LHCN-M2 (cell line): ENCODE measurements around the gene RAD51B. TPM values are rescaled to one million over a fixed set of nuclear protein-coding genes. Genes with fewer than 3 reads are reported as not detected.
"Not testable (repeated sequence)": the region's sequence is repeated elsewhere in the genome, so short reads cannot be mapped to it uniquely, and the experiment has no call there.

Experiments
- DNase-seq: peaks from one replicate; pipeline ENCODE4 v3.0.0-alpha.2; 2012; ENCODE audit warnings: low read depth
- total RNA-seq: library from RNA; depleted of rRNA; stranded (reverse); fragments of >200 nt; gene quantifications from 2 replicates; pipeline ENCODE4 v1.2.3, GENCODE V29; 2014

RAD51B gene
- total RNA-seq, 1 experiment from 2014 or later, result 14.5 TPM

DNA sequence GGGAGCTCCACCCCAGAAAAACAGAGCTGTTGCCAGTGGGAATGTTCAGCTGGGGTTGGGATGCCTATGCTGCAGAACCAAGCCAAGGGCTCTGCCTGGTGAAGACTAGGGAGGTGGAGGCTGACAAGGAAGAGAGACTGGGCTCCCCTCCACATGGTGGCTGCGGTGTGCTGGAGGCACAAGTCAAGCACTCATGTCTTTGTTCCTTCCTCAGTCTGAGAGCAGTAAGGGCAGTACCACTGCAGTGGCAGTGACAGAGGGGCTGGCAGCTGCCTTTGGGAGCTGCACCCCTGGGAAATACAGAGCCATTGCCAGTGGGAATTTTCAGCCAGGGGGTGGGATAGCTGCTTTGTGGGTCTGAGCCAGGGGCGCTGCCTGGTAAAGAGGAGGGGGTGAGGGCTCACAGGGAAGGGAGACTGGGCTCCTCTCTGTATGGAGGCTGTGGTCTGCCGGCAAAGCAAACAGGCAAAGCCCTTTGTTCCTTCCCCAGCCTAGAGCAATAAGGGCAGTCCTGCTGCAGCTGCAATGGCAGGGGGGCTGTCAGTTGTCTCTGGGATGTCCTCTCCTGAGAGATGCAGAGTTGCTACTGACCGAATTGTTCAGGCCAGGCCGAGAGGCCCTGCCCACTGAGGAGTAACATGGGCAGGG, 255.9 kb downstream of the RAD51B start:
- no peak for DNase-seq

DNA sequence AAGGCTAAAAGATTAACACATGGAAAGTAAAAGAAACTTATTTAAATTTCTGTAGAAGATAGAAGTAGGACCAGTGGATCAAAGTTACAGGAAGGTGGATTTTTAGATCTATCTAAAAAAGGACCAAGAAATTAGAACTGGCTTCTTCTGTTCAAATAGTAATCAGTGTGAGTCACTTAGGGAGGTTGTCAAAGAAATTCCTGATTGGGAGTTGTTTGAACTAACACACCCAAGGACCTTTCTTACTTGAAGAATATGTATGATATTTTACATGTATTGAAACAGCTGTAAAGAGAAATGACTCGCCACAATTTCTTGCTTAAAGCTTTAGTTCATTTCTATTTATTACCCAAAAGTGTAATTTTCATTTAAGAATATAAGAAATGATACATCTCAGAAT, 256.9 kb downstream of the RAD51B start:
- DNase-seq, result peak; percentile 26

DNA sequence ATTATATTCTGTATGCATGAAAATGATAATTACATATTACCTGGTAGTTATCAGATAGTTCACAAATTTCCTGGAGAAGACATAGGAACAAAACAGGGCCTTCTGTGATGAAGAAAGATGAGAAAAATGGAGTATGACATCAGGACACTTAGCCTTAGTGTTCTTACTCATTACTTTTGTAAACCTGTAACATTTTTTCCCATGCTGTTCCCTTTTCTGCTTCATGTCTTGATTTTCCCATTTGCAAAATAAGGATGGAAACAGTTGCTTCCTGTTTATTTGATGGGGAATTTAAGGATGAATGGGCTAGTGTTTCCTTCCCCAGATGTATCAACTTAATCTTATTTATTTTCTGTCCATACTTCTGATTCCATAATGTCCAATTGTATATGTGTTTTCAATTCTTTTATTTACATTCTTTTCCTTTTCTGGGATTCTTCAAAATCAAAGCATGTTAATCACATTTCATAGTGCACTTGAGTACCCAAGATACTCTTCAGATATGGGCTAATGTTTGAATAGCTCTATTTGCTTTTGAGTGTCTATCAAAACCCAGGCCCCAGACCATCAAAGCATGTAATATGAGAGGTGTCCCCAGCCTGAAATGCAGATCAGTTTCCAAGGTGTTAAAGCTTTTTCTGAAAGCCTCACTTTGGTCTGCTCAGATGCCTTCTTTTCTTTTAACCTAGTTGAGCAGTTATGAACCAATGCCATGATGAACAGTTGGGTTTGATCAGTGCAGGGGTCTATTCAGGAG, 260.5 kb downstream of the RAD51B start:
- no peak for DNase-seq

DNA sequence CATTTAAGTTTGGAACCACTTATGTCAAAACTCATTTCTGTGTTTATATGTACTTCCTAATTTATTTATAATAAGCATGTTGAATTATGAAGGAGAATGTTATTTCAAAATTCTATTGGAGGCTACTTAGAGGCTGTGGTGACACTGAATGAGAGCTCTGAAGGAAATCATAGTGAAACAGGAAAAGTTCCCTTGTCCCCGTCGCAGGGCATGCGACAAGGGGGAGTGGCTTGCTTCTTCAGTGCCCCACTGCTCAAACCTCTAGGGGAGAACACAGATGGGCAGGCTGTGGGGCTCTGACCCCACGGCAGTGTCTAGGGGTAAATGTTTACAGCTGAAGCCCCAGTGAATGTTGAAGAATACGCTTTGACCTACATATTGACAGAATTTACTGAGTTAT, 261.9 kb downstream of the RAD51B start:
- no peak for DNase-seq

DNA sequence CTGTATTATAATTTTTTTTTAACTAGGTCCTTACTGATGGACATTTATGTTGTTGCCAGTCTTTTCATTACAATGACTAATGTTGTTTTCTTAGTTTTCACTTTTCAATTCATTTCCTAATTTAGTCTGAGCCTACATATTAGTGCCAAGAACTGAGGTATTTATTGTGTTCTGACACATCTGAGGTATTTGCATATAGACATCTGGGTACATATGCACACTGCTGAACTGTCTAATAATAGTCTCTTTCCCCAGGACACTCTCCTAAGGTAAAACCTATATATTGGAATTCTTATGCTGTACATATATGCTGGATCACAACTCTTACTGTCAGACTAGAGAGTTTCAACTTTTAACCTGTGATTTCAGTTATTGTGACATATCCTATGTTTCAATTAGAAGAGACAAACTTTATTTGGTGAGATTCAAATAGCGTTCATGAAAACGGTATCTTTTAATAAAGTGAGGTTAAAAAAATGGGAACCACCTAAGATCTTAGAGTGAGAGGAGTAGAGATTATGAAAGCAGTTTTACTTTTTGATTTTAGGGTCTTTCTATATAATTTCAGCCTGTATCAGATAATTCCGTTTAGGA, 263.2 kb downstream of the RAD51B start:
- no peak for DNase-seq

DNA sequence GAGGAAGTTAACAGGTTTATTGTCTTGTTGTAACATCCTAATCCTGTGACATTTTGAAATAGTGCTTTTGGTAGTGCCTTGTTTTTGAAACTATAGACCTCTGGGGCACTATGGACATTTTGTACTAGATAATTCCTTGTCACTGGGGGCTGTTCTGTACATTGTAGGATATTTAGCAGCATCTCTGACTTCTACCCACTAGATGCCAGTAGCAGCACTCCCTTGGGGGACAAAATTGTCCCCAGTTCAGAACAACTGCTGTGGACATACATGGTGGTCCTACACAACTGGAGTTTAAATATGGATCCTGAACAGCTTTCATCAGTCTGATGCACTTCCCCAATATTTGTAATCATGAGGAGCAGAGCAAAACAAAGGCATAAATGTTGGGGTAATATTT, 264.7 kb downstream of the RAD51B start:
- no peak for DNase-seq

DNA sequence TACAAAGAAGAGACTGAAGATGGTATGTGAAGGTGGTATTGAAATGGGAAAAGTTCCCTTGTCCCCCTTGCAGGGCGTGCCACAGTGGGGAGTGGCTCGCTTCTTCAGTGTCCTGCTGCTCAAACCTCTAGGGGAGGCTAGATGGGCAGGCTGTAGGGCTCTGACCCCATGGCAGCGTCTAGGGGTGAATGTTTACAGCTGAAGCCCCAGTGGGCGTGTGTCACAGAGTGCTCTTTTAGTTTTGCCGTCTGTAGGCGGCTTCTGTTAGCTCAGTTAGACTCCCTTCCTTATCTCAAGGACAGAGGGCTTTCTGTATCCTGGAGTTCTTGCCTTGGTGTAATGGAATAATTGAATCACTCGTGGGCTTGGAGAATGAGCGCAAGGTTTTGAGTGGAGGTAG, 266.2 kb downstream of the RAD51B start:
- no peak for DNase-seq

DNA sequence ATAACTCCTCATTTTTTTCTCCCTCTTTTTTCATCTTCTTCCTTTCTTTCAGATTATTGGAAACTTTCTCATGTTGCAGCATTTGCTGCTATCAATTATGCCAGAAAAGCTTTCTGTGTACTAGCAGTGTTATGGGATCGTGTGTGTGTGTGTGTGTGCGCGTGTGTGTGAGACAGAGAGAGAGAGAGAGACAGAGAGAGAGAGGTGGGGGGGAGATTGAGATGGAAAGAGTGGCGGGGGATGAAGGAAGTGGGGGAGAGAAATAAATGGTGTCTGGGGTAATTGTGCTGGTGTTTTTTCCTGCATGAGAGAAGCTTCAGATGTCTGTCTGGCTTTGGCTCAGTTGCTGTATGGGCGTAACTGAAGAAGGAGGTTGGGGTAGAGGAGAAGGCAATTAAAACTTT, 268.9 kb downstream of the RAD51B start:
- peak; percentile 81 for DNase-seq

DNA sequence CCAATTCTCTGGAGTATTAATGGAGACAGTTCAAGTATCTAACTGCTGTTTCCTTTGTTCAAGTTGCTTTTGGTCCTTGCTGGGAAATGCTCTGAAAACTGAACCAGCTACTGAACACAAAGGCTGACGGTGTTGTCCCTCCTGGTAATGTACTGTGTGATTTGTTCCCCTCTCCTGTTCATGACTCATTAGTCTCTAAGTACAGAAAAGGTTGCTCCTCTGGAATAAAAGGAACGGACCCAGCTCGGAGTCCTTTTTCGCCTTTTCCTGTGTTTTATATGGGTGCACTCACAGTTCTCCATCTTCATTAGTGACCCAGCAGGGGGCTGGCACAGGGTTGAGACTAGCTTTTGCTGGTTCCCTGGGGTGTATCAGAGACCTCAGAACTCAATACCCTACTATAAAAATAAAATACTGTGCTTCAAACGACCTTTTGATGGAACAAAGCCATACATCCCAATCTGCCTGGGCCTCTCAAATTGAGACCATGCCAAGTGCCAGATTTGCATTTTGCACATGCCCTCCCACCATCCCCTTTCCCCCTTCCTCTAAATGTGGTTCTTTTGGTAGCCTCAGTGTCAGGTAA, 269.7 kb downstream of the RAD51B start:
- peak; percentile 90 for DNase-seq

DNA sequence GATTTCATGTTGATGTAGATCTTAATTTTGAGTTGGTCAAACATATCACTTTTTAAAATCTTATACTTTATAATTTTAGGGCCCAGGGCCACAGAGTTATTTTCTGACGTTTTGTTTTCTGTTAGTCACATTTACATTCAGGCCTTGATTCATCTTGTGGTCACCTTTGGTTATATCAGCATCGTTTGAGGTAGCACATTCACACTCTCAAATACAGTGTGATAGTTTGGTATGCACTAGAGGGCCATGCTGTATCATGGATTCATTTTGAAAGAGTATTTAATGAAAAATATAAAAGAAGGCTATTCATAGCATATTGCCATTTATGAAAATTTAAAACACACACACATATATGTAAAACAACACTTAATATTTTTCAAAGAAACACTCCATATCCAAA, 274.6 kb downstream of the RAD51B start:
- peak; percentile 75 for DNase-seq

DNA sequence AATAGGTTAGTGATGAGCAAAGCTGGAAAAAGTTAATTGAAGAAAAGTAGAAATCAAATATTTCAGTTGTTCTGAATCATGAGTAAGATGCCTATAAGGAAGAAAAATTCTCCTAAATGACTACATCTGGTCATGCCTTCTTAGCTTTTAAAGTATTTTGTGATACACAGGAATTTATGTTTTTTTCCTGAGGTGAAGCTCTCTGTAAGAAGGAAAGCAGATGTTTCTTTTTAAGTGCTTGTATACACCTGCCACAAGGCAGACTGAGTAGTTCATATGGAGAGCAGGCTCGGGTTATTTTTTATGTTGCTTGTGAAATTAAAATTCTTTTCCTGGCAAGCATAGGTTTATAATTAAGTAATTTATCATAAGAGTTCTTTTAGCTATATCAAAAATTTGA, 275.2 kb downstream of the RAD51B start:
- no peak for DNase-seq

DNA sequence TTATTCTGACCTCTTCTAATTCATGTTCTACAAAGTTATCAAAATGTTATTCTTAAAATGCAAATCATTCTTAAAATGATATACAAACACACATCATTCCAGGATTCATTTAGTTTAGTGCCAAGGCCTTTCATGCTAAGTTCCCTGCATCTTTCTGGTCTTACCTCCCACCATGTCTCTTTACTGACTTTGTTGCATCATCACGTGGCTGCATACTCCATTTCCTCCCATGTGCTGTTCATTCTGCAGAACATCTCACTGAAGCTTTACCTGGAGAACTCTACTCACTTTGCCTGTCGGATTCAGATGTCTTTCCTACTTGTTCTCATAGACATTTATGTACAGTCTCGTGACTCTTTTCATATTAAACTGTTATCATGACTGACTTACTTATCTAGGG, 278.1 kb downstream of the RAD51B start:
- no peak for DNase-seq

DNA sequence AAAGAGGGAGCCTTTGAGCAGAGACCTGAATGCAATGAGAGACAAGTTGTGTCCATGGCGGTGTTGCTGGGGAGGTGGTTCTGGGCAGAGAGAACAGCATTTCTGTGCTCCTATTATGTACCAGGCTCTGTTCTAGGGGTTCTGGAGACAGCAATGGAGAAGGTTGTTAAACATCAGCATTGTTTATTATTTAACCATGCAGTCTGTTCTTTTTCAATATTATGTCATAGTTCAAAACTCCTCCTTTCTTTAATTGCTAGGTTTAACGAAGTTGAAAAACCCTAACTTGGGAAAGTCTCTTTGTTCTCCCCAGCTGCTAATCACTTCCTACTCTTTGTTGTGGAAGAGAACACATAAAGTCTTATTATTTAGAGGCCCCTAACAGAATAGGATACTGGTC, 279.3 kb downstream of the RAD51B start:
- DNase-seq, result no peak

DNA sequence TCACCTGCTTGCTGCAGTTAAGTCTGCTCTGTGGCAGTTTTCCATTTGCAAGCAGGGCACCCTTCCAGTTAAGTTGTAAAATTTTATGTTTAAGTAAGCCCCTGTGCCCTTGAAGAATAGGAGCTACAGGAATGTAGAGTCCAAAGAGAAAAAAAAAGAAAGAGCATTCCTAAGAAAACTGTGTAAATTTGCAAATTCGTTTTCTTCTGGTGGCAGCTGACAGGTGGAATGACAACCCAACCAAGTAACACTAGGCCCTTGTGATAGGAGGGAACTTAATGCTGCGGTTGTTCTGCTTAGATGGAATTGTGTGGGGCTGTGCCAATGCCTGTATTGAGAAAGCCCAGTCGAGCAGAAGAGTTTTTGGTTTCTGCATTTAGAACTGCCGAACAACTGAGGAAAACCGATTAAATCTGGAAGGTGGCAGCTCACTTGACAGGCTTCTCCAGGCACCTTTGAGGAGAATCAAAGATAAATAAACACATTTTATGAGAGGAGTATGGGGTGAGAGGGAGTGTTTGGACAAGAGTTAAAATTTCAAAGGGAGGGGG, 280.0 kb downstream of the RAD51B start:
- no peak for DNase-seq

DNA sequence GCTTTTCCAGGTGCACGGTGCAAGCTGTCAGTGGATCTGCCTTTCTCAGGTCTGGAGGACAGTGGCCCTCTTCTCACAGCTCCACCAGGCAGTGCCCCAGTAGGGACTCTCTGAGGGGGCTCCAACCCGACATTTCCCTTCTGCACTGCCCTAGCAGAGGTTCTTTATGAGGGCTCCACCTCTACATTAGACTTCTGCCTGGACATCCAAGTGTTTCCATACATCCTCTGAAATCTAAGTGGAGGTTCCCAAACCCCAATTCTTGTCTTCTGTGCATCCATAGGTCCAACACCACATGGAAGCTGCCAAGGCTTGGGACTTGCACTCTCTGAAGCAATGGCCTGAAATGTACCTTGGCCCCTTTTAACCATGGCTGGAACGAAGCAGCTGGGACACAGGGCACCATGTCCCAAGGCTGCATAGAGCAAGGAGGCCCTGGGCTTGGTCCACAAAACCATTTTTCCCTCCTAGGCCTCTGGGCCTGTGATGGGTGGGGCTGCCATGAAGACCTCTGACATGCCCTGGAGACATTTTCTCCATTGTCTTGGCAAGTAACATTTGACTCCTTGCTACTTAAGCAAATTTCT, 282.2 kb downstream of the RAD51B start:
- not testable (repeated sequence) for DNase-seq

DNA sequence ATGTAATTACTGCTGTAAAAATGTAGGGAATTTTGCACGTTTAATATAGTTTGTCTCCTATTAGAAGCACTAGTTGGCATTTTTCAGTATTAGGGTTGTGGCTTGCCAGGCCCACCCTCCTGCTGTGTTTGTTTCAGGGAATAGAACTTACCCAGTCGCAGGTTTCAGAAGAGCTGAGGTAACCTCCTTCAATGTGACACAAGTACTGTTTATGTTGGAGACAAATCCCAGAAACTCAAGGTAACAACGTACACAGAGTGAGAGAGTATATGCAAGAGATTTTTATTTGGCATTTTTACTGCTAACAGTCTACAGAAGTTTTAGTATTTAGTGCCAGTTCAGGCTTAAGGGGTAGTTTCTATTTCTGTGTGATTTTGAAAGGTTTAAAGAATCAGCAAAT, 284.3 kb downstream of the RAD51B start:
- no peak for DNase-seq

DNA sequence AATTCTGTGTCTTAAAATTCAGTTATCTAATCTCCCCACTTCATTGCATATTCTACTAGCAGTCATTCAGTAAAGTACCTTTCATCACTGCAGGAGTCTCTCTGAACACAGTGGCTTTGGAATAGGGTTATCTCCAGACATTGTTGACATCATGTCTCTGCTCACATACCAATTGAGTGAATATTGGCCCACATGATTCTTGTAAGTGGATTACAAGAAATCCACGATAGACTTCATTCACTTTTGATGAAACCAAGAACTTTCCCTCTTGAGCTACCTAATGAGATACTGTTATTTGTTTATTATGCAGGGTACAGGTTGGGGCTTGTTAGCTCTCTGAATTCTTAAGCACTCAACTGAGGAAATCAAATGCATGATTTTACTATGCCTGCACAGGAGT, 284.9 kb downstream of the RAD51B start:
- DNase-seq, result peak; percentile 67

DNA sequence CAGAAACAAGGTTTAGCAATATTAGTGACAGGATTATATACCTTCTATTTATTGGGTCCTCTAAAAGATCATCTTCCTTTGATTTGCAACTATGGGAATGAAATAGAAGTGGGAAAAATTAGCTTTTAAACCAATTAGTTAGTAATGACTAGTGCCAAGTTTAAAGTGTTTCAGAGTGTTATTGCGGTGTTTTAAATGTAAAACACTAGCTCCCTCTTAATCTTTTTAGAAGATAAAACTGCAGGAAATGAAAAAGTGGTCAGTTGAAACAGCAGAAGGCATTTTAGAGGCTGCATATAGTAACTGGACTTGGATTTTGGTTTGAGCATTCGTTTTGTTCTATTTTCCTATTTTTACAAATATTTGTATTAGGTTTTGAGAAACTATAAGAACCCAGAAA, 286.2 kb downstream of the RAD51B start:
- no peak for DNase-seq

DNA sequence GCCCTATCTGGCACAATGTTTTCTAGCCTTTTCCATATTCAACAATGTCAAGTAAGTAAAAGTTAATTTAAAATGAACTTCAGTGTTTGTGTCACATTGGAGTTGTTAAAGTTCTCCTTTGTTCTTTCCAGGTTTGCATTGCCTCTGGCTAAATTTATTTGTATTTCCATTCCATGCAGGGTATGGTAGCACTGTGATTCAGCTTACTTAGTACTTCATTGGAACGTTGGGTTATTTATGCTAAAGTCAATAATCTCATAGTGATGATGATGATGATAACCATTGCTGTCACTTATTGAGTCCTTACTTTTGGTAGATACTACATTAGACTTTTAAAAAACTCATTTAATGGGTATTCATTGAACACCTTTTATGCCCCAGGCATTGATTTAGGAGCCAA, 286.9 kb downstream of the RAD51B start:
- no peak for DNase-seq

DNA sequence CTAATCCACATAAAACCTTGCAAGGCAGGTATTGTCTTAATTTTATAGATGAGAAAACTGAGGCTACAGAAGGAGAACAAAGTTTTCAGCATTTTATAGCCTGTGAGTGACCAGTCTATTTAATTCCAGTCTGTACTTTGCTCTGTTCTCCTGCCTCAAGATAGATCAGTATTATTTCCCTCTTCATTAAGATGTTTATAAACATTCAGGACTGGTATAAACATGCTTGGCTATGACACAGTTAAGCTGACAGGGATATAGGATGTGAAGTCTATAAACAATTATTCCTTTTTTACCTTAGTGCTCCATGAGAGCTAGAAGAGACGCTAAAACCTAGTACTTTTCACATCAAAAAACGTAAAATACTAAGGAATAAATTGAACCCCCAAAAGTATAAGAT, 287.3 kb downstream of the RAD51B start:
- no peak for DNase-seq

DNA sequence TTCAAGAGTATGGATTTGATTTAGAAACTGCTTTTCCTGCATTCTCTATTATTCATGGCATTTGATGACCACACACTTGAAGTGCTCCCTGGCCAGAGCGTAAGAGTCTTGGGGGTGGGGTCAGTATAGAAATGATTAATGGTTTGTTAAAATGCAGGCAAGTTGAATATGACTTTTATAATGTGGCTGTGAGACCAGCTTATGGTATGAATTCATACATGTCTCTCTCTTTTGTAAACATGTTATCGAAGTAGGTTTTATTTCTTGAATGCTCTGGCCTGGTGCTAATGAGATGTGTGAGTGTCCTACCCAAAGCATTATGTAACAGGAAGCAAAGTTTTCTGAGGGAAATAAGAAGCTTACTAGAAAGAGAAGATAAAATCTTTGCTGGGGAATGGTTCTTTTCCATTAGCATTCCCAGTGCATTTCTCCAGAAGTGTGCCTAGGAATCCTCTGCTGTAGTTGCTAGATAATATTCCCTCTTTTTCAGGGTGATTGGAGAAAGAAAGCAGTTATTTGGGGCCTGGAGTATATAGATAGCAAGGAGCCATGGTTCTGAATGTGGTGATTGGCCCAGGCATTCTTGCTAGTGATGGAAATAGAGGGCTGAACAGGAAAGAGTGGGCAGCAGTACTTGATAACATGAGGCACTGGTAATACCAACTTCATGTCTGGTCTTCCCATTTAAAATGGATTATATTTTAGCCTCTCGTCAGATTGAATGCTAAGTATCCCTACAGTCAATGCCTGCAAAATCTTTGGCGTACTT, 289.7 kb downstream of the RAD51B start:
- DNase-seq, result no peak
